Neuronal stem cell (in vitro differentiated cells): Measurements from ENCODE around the gene ADAM20. TPM values are rescaled to one million over a fixed set of nuclear protein-coding genes. Genes with fewer than 3 reads are reported as not detected.

Experiments used
- DNase-seq: peaks from one replicate; pipeline ENCODE4 v3.0.0-alpha.2; 2013; ENCODE audit warnings: low spot score
- H2AFZ ChIP-seq: one replicate; pipeline ENCODE4 v1.6.1; 2013; ENCODE audit warnings: mild to moderate bottlenecking, low read length, inconsistent platforms
- H2AK5ac ChIP-seq: 2 replicates; pipeline ENCODE4 v1.6.1; 2013; ENCODE audit warnings: low read depth, mild to moderate bottlenecking, inconsistent platforms, low read length, moderate library complexity, mixed read lengths
- H2BK120ac ChIP-seq: 2 replicates; pipeline ENCODE4 v1.6.1; 2013; ENCODE audit warnings: low read depth, mild to moderate bottlenecking, inconsistent platforms, low read length, moderate library complexity, mixed read lengths
- H2BK12ac ChIP-seq: one replicate; pipeline ENCODE4 v1.6.1; 2013; ENCODE audit warnings: low read length, inconsistent platforms
- H2BK15ac ChIP-seq: 2 replicates; pipeline ENCODE4 v1.6.1; 2013; ENCODE audit warnings: mild to moderate bottlenecking, low read length, inconsistent platforms, mixed read lengths
- H2BK5ac ChIP-seq: one replicate; pipeline ENCODE4 v1.6.1; 2013; ENCODE audit warnings: inconsistent platforms, mild to moderate bottlenecking, low read length, moderate library complexity
- H3K14ac ChIP-seq: one replicate; pipeline ENCODE4 v1.6.1; 2013; ENCODE audit warnings: low read length, inconsistent platforms
- H3K18ac ChIP-seq: 2 replicates; pipeline ENCODE4 v1.6.1; 2013; ENCODE audit warnings: low read length, inconsistent platforms
- H3K23ac ChIP-seq: 2 replicates; pipeline ENCODE4 v1.6.1; 2013; ENCODE audit warnings: low read depth, mild to moderate bottlenecking, mixed read lengths, low read length, inconsistent platforms; ENCODE audit not compliant: poor library complexity
- H3K27ac ChIP-seq: replicated peaks from 3 replicates; pipeline ENCODE4 v1.5.1; 2013; ENCODE audit warnings: low read length, inconsistent platforms
- H3K27me3 ChIP-seq, 3 experiments: 2 replicates each; pipeline ENCODE4 v1.6.1; 2013; ENCODE audit warnings: low read length in 3 of 3, mild to moderate bottlenecking in 2 of 3, inconsistent platforms in 1 of 3, low read depth in 1 of 3, mixed read lengths in 1 of 3, moderate library complexity in 1 of 3; ENCODE audit not compliant: control insufficient read depth in 3 of 3, insufficient read depth in 3 of 3
- H3K36me3 ChIP-seq, 2 donors: replicated peaks in 1 of 2; 2 replicates each; pipeline ENCODE4 v1.6.1; 2013; ENCODE audit warnings: low read length in 2 of 2; ENCODE audit not compliant: control insufficient read depth in 2 of 2, insufficient read depth in 2 of 2
- H3K4ac ChIP-seq: 2 replicates; pipeline ENCODE4 v1.6.1; 2013; ENCODE audit warnings: inconsistent platforms, mild to moderate bottlenecking, low read length, moderate library complexity
- H3K4me1 ChIP-seq, 2 donors: 1 replicate in 1 of 2; 2 replicates in 1 of 2; pipeline ENCODE4 v1.6.1; 2013; ENCODE audit warnings: low read length in 2 of 2, low read depth in 1 of 2; ENCODE audit not compliant: control insufficient read depth in 2 of 2, insufficient read depth in 1 of 2
- H3K4me2 ChIP-seq: one replicate; pipeline ENCODE4 v1.6.1; 2013; ENCODE audit warnings: mild to moderate bottlenecking, low read length, inconsistent platforms; ENCODE audit not compliant: insufficient read depth, poor library complexity, severe bottlenecking
- H3K4me3 ChIP-seq, 2 donors: 2 replicates each; pipeline ENCODE4 v1.5.1; 2013; ENCODE audit warnings: low read length in 2 of 2, mild to moderate bottlenecking in 2 of 2, inconsistent platforms in 1 of 2, moderate library complexity in 1 of 2
- H3K79me1 ChIP-seq: one replicate; pipeline ENCODE4 v1.6.1; 2013; ENCODE audit warnings: low read depth, mild to moderate bottlenecking, inconsistent platforms, low read length, moderate library complexity
- H3K9ac ChIP-seq: one replicate; pipeline ENCODE4 v1.6.1; 2013; ENCODE audit warnings: mild to moderate bottlenecking, low read depth, low read length, inconsistent platforms; ENCODE audit not compliant: poor library complexity
- H3K9me3 ChIP-seq, 2 donors: replicated peaks in 1 of 2; 2 replicates each; pipeline versions ENCODE3 to v1.6.1; 2013; ENCODE audit warnings: low read length in 2 of 2, mild to moderate bottlenecking in 2 of 2, inconsistent platforms in 1 of 2, low read depth in 1 of 2, mixed read lengths in 1 of 2, moderate library complexity in 1 of 2; ENCODE audit not compliant: control insufficient read depth in 2 of 2, insufficient read depth in 1 of 2
- H4K8ac ChIP-seq: one replicate; pipeline ENCODE4 v1.6.1; 2013; ENCODE audit warnings: low read depth, mild to moderate bottlenecking, inconsistent platforms, low read length, moderate library complexity
- H4K91ac ChIP-seq: one replicate; pipeline ENCODE4 v1.6.1; 2013; ENCODE audit warnings: low read length, low read depth, mild to moderate bottlenecking, inconsistent platforms; ENCODE audit not compliant: poor library complexity
- WGBS, 2 donors: extraction: QIAGEN DNeasy Blood & Tissue Kit; methylation state at CpG; one replicate each; pipeline ENCODE4 v1.1.7; 2013; ENCODE audit warnings: missing lambda C conversion rate in 2 of 2, mixed read lengths in 1 of 2; ENCODE audit not compliant: insufficient read length in 2 of 2, insufficient replicate concordance in 1 of 2; ENCODE audit errors: extremely low coverage in 2 of 2; 5-methylcytosine and 5-hydroxymethylcytosine counted together
- polyA plus RNA-seq, 2 experiments: library from polyadenylated mRNA; stranded (reverse); fragments of 200-250 nt; gene quantifications; one replicate each; pipeline ENCODE4 v1.2.3, GENCODE V29; 2013

ADAM20 gene
- polyA plus RNA-seq (2013, experiment 1 of 2): 0.01 TPM
- polyA plus RNA-seq (2013, experiment 2 of 2): 0.01 TPM

- Histone ChIP-seq H3K4ac (no peak within 1 kb of the TSS), H2BK15ac (no peak within 1 kb of the TSS), H3K36me3 (peaks cover 0 to 3% of the 10 kb centered on the region in 2 donors)
These were observed at the start of gene ADAM20 for GRCh38 chr14:70534904-70535303. Gene ADAM20, minus strand, starts transcription at chr14:70535004. Its CDS starts 10,247 bp downstream, at chr14:70524757.

GRCh38 chr14:70576891-70577290 lies 42.1 kb upstream of the ADAM20 start:
- Histone ChIP-seq H3K4me1 (peaks cover 0 to 2% of the 10 kb centered on the region in 2 donors), H2AK5ac (no peak overlapping the region), H2BK12ac (no peak overlapping the region), H3K4me2 (no peak overlapping the region), H3K4me3 (no peak overlapping the region), H3K4ac (no peak overlapping the region), H4K91ac (no peak overlapping the region), H3K18ac (no peak overlapping the region), H2BK5ac (no peak overlapping the region), H3K9ac (no peak overlapping the region), H2BK120ac (no peak overlapping the region), H3K79me1 (no peaks in the 10 kb centered on the region), H2BK15ac (no peak overlapping the region), H3K27ac (no peak overlapping the region), H3K36me3 (peaks cover 3 to 38% of the 10 kb centered on the region in 2 donors), H3K27me3 (no peaks in the 10 kb centered on the region), H3K23ac (no peak overlapping the region), H2AFZ (no peak overlapping the region), H3K9me3 (peaks cover 0 to 10% of the 10 kb centered on the region in 2 donors), H3K14ac (no peak overlapping the region), H4K8ac (no peak overlapping the region)
- no CpG with 5 or more reads among the region's 2 CpGs for WGBS, 2 donors
- no peak for DNase-seq

More at GRCh38 chr14:70534904-70535303, at the start of gene ADAM20:
- H3K23ac ChIP-seq: no peak within 1 kb of the TSS
- no peak for DNase-seq
- H3K18ac ChIP-seq: no peak within 1 kb of the TSS
- no peak within 1 kb of the TSS for H4K8ac ChIP-seq
- no peak within 1 kb of the TSS for H3K9ac ChIP-seq
- peaks cover 8 to 19% of the 10 kb centered on the region in 2 donors for H3K9me3 ChIP-seq
- H3K27me3 ChIP-seq: no peaks in the 10 kb centered on the region
- no peak within 1 kb of the TSS for H3K27ac ChIP-seq
- H3K4me2 ChIP-seq: no peak within 1 kb of the TSS
- no peak within 1 kb of the TSS for H4K91ac ChIP-seq
- no peak within 1 kb of the TSS for H2BK120ac ChIP-seq
- no peak within 1 kb of the TSS for H3K4me3 ChIP-seq
- H3K79me1 ChIP-seq: no peaks in the 10 kb centered on the region
- no peak within 1 kb of the TSS for H3K14ac ChIP-seq
- no peaks in the 10 kb centered on the region for H3K4me1 ChIP-seq
- H2BK5ac ChIP-seq: no peak within 1 kb of the TSS
- no peak within 1 kb of the TSS for H2AFZ ChIP-seq
- no peak within 1 kb of the TSS for H2BK12ac ChIP-seq
- no peak within 1 kb of the TSS for H2AK5ac ChIP-seq

GRCh38 chr14:70573050-70573449 lies 38.2 kb upstream of the ADAM20 start:
- Histone ChIP-seq H2BK15ac (no peak overlapping the region), H2AFZ (no peak overlapping the region), H2BK5ac (no peak overlapping the region), H3K4ac (no peak overlapping the region), H2BK12ac (no peak overlapping the region), H3K4me2 (no peak overlapping the region), H3K4me3 (no peak overlapping the region), H3K27ac (no peak overlapping the region), H3K23ac (no peak overlapping the region), H3K18ac (no peak overlapping the region), H3K36me3 (peaks cover 0 to 9% of the 10 kb centered on the region in 2 donors), H2AK5ac (no peak overlapping the region), H3K14ac (no peak overlapping the region), H2BK120ac (no peak overlapping the region), H3K9ac (no peak overlapping the region), H4K8ac (no peak overlapping the region), H3K27me3 (no peaks in the 10 kb centered on the region), H3K4me1 (peaks cover 0 to 2% of the 10 kb centered on the region in 2 donors), H3K9me3 (peaks cover 0 to 4% of the 10 kb centered on the region in 2 donors), H4K91ac (no peak overlapping the region), H3K79me1 (no peaks in the 10 kb centered on the region)
- no CpG with 5 or more reads among the region's 1 CpG for WGBS, 2 donors
- DNase-seq: no peak

- Histone ChIP-seq H3K4me2 (no peak overlapping the region), H2BK5ac (no peak overlapping the region), H3K4ac (no peak overlapping the region), H2AFZ (no peak overlapping the region), H3K9me3 (peaks cover 0 to 6% of the 10 kb centered on the region in 2 donors), H2BK15ac (no peak overlapping the region), H3K4me1 (no peaks in the 10 kb centered on the region), H3K4me3 (no peak overlapping the region), H3K79me1 (peaks cover 2% of the 10 kb centered on the region), H4K91ac (no peak overlapping the region), H2AK5ac (no peak overlapping the region), H3K9ac (no peak overlapping the region), H2BK12ac (no peak overlapping the region), H3K36me3 (peaks cover 0 to 22% of the 10 kb centered on the region in 2 donors), H3K14ac (no peak overlapping the region), H3K18ac (no peak overlapping the region), H2BK120ac (no peak overlapping the region), H3K23ac (no peak overlapping the region), H4K8ac (no peak overlapping the region), H3K27me3 (no peaks in the 10 kb centered on the region), H3K27ac (no peak overlapping the region)
- DNase-seq: no peak
- no CpG with 5 or more reads among the region's 2 CpGs for WGBS, 2 donors
These were observed 36.3 kb upstream of the ADAM20 start for GRCh38 chr14:70571139-70571538.
